Adrenal gland (tissue), 5 donors: ENCODE measurements around the gene C10orf105.

Experiments
- POLR2A ChIP-seq, 2 donors: fragments of 450-650 bp; IDR thresholded peaks; one replicate each; pipeline ENCODE4 v1.6.1; 2017; ENCODE audit warnings: antibody characterized with exemption in 2 of 2, mild to moderate bottlenecking in 2 of 2, moderate library complexity in 1 of 2
- TF ChIP-seq, protein P1 (sequence below), 6 experiments: fragments of 450-650 bp in 4 of 6; fragments of 200-600 bp in 2 of 6; sonication (generic) in 1 of 6; IDR thresholded peaks; 1 replicate in 5 of 6; 2 replicates in 1 of 6; pipeline versions ENCODE4 v1.5.1 to v1.8.0; 2016 to 2021; ENCODE audit warnings: antibody characterized with exemption in 6 of 6, mild to moderate bottlenecking in 2 of 6, moderate library complexity in 1 of 6
- donor health status: DM: no; HTN: no; CAD: no.

DNA sequence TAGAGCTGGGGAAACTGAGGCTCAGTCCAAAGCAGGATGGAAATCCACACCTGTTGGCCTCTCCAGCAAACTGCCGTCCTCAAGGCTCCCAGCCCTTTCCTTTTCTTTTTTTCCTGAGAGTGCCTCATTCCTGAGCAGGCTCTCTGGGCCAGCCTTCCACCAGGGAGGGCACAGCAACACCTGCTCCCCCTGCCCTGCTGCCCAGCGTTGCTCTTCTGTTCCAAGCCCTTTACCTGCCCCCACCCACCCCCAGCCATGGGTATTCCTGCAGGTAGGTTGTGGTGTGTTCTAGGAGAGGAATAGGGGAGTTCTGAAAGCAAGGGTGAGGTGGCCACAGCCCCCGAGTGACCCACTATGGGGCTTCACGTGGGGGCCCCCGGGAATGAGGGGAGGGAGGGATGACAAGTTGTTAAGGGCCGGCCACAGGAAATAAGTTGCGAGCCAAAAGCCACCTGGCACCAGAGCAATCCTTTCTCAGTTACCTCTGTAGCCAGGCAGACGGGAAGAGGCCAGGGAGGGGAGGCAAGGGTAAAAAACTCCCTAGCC lies 34.5 kb upstream of the C10orf105 start:
- TF ChIP-seq, protein P1, sequence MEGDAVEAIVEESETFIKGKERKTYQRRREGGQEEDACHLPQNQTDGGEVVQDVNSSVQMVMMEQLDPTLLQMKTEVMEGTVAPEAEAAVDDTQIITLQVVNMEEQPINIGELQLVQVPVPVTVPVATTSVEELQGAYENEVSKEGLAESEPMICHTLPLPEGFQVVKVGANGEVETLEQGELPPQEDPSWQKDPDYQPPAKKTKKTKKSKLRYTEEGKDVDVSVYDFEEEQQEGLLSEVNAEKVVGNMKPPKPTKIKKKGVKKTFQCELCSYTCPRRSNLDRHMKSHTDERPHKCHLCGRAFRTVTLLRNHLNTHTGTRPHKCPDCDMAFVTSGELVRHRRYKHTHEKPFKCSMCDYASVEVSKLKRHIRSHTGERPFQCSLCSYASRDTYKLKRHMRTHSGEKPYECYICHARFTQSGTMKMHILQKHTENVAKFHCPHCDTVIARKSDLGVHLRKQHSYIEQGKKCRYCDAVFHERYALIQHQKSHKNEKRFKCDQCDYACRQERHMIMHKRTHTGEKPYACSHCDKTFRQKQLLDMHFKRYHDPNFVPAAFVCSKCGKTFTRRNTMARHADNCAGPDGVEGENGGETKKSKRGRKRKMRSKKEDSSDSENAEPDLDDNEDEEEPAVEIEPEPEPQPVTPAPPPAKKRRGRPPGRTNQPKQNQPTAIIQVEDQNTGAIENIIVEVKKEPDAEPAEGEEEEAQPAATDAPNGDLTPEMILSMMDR (IDR thresholded peaks at IDR 0.05): no peak
- no peak for TF ChIP-seq POLR2A (IDR thresholded peaks at IDR 0.05)
